ENCODE results near the gene SLC6A5.

DNA sequence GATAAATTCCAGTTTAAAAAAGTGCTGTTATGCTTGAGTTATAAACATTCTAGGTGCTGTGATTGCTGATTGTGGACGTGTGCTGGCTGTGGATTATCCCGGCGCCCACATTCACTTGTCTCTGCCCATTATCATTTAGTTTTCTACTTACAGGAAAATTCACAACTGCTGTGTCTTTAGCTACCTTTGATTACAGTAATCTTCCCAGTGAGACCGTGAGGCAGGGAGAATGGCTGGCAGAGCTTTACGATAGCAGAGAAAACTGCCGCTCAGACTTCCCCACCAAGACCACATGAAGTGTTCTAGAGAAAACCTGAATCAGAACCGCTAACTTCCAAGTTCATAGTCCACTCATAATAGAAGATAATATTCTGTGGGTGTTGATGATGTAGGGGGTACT, 35.4 kb downstream of the SLC6A5 start:
- TF ChIP-seq CTCF (IDR thresholded peaks at IDR 0.05; ENCODE audit: low read depth, low read length, poor library complexity, severe bottlenecking): no peak
- TF ChIP-seq EZH2phosphoT487 (IDR thresholded peaks at IDR 0.05; ENCODE audit: borderline replicate concordance, low read length): no peak
